Neutrophil (primary cell): ENCODE measurements around the gene ABLIM3.

Experiments used
- H3K27ac ChIP-seq: fragments of 200-600 bp; sonication (generic); 2 replicates; pipeline ENCODE4 v1.5.1; 2016; ENCODE audit warnings: mild to moderate bottlenecking, moderate library complexity
- H3K27me3 ChIP-seq: fragments of 200-600 bp; sonication (generic); 2 replicates; pipeline ENCODE4 v1.6.0; 2016; ENCODE audit warnings: mild to moderate bottlenecking
- H3K36me3 ChIP-seq: fragments of 200-600 bp; sonication (generic); 2 replicates; pipeline ENCODE4 v1.5.1; 2017
- H3K4me1 ChIP-seq, 2 experiments: fragments of 200-600 bp in 1 of 2; sonication (generic) in 1 of 2; 1 replicate in 1 of 2; 2 replicates in 1 of 2; pipeline versions ENCODE4 v1.5.1 to v1.6.1; 2013 to 2016; ENCODE audit warnings: low read depth in 1 of 2, low read length in 1 of 2, mild to moderate bottlenecking in 1 of 2, moderate library complexity in 1 of 2; ENCODE audit not compliant: control insufficient read depth in 1 of 2, insufficient read depth in 1 of 2
- H3K4me3 ChIP-seq, 2 experiments: fragments of 200-600 bp in 1 of 2; sonication (generic) in 1 of 2; 1 replicate in 1 of 2; 2 replicates in 1 of 2; pipeline ENCODE4 v1.5.1; 2013 to 2016; ENCODE audit warnings: low read depth in 1 of 2, low read length in 1 of 2, mild to moderate bottlenecking in 1 of 2, moderate library complexity in 1 of 2
- H3K9me3 ChIP-seq: fragments of 200-600 bp; sonication (generic); 2 replicates; pipeline ENCODE4 v1.5.1; 2016
- TF ChIP-seq, protein P1 (sequence below): fragments of 200-600 bp; sonication (generic); IDR thresholded peaks from 2 replicates; pipeline ENCODE4 v1.5.1; 2016; ENCODE audit warnings: antibody characterized with exemption

ABLIM3 gene

GRCh38 chr5:149220750-149221149 is 79.5 kb downstream of the ABLIM3 start:
- Histone ChIP-seq H3K4me1 (peaks cover 0 to 4% of the 10 kb centered on the region in 2 experiments), H3K27me3 (no peaks in the 10 kb centered on the region), H3K9me3 (no peaks in the 10 kb centered on the region), H3K4me3 (no peak overlapping the region), H3K27ac (no peak overlapping the region), H3K36me3 (no peaks in the 10 kb centered on the region)
- TF ChIP-seq, protein P1, sequence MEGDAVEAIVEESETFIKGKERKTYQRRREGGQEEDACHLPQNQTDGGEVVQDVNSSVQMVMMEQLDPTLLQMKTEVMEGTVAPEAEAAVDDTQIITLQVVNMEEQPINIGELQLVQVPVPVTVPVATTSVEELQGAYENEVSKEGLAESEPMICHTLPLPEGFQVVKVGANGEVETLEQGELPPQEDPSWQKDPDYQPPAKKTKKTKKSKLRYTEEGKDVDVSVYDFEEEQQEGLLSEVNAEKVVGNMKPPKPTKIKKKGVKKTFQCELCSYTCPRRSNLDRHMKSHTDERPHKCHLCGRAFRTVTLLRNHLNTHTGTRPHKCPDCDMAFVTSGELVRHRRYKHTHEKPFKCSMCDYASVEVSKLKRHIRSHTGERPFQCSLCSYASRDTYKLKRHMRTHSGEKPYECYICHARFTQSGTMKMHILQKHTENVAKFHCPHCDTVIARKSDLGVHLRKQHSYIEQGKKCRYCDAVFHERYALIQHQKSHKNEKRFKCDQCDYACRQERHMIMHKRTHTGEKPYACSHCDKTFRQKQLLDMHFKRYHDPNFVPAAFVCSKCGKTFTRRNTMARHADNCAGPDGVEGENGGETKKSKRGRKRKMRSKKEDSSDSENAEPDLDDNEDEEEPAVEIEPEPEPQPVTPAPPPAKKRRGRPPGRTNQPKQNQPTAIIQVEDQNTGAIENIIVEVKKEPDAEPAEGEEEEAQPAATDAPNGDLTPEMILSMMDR: no peak

GRCh38 chr5:149221326-149221725 is 80.0 kb downstream of the ABLIM3 start:
- Histone ChIP-seq H3K36me3 (no peaks in the 10 kb centered on the region), H3K4me3 (no peak overlapping the region), H3K27ac (no peak overlapping the region), H3K27me3 (no peaks in the 10 kb centered on the region), H3K4me1 (peaks cover 0 to 4% of the 10 kb centered on the region in 2 experiments), H3K9me3 (no peaks in the 10 kb centered on the region)
- TF ChIP-seq, protein P1: no peak

DNA sequence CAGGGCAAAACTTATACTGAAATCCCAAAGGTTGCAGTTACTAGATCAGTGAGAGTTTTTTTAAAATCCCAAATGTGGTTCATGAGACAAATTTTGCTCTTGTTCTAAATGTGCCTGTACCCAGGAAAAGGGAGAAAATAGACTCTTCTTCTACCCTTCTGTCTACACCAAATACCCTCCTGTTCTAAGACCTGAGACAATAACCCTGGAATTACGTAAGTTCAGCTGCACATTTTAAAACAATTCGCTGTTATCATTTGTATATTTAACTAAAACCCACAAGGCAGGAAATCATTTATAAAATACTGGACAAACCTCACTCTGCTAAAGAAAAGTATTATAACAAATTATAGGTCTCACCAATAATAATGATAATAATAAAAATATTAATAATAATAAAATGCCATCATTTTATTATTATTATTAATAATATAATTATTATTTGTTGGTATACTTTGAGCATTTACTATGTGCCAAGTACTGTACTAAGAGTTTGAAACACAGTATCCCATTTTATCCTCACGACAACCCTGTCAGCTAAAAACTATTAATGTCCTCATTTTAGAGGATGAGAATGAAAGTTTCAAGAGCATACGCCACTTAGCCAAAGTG is 80.5 kb downstream of the ABLIM3 start:
- H3K36me3 ChIP-seq: no peaks in the 10 kb centered on the region
- peaks cover 0 to 4% of the 10 kb centered on the region in 2 experiments for H3K4me1 ChIP-seq
- H3K9me3 ChIP-seq: no peaks in the 10 kb centered on the region
- TF ChIP-seq, protein P1: no peak
- H3K27ac ChIP-seq: no peak overlapping the region
- no peak overlapping the region for H3K4me3 ChIP-seq
- no peaks in the 10 kb centered on the region for H3K27me3 ChIP-seq

DNA sequence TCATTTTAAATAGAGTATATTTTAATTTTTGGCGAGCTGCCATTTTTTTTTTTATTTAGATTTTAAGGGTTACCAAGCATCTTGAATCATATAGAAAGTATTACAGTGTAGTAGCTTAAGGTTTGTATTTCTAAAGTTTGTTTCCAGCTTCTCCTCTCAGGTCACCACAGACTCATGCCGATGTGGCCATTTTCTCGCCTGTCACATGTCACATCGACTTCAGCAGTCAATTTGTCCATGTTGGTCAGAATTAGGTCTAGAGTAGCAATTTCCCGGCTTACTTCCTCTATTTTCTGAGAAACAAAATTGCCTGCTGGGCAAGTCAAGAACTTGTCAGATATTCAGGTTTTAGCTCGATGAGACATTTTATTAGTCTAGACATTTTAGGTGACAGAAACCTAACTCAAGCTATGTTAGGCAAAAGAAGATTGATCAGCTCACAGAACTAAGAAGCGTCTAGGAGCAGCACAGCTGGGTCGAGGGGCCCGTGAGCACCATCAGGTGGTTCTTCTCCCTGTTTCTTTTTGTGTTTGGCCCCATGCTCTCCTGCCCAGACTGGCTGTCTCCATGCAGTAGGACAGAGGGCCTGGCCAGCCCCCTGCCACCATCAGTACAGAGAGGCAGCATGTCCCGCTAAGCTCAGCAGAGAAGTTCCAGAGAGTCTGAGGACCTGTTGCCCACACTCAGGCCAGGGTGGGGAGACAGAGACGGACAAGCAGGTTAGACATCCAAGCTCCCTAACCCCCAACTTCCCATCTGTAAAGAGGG is 82.0 kb downstream of the ABLIM3 start:
- Histone ChIP-seq H3K27me3 (no peaks in the 10 kb centered on the region), H3K36me3 (no peaks in the 10 kb centered on the region), H3K4me1 (peaks cover 0 to 4% of the 10 kb centered on the region in 2 experiments), H3K27ac (no peak overlapping the region), H3K9me3 (no peaks in the 10 kb centered on the region), H3K4me3 (no peak overlapping the region)
- TF ChIP-seq, protein P1: no peak

DNA sequence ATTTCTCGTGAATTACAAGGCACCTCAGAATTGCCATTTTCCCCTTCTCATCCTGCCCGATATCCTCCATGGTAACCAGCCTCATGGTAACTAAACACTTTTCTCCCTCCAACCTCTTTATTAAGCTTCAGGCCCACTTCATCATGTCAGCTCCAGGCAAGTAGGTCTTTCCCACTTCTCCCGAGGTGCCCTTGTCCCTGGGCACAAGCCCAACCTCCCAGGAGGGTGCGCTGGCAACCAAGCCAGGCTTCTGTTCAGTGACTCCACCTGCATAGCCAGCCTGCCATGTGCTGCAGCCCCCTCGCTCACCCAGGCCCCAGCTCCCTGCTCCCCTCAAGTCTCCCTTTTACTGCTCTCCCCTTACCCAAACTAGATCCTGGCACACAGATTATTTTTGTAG is 83.0 kb downstream of the ABLIM3 start:
- H3K27ac ChIP-seq: no peak overlapping the region
- TF ChIP-seq, protein P1: no peak
- H3K4me1 ChIP-seq: peaks cover 0 to 4% of the 10 kb centered on the region in 2 experiments
- H3K27me3 ChIP-seq: no peaks in the 10 kb centered on the region
- H3K4me3 ChIP-seq: no peak overlapping the region
- H3K36me3 ChIP-seq: no peaks in the 10 kb centered on the region
- no peaks in the 10 kb centered on the region for H3K9me3 ChIP-seq
